ENCODE data around the gene ZNF101.

DNA sequence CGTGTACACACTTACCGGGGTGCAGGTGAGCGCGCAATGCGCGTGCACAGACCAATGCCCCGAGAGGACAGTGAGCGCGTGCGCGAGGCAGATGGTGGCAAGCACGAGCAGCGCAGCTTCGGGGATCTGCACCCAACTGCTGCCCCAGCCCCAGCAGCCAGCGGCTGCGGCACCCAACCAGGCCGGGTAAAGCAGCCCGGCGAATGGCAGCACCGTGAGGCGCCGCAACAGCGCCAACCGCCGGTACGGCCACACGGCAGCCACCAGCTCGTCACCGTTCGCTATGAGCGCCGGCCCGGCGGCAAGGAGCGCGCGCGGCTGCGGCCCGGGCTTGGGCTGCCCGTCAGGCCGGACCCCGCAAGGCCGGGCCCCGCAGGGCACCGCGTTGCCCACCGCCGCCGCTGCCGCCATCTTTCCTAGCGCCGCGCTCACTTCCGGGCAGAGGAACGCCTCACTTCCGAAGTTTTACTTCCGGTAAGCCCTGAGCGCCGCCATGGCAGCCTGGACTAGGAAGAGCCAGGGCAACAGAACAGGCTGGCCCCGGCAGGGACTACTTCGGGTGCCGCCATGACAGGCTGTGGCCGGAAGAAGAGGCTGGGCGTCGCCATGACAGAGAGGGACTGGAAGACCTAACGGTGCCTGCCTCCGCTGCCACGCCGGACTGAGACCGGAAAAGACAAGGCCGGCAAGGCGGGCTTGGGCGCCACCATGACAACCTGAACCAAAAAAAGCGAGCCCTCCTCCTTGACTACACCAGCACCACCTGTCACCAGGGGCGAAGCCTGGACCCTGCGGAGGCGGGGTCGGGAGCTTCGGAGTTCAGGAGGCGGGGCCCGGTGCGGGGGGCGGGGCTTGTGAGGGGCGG lies 5.2 kb upstream of the ZNF101 start, which contains the start of gene ATP13A1:
- TF ChIP-seq CTCF (conservative IDR thresholded peaks at IDR 0.05; ENCODE audit: low read depth, low read length) (no peak), POLR2A (IDR thresholded peaks at IDR 0.05; ENCODE audit: low read depth, low read length) (peak; percentile 76), BHLHE40 (IDR thresholded peaks at IDR 0.05; ENCODE audit: low read depth, low read length) (no peak), ELK1 (IDR thresholded peaks at IDR 0.05; ENCODE audit: borderline replicate concordance, low read depth, low read length) (0 out of 2 replicates have a peak, but pooled peaks have one; percentile 9), RFX5 (IDR thresholded peaks at IDR 0.05; ENCODE audit: low read depth, low read length) (no peak)
